K562 (cell line): ENCODE data around the gene PROK1. TPM values are rescaled to one million over a fixed set of nuclear protein-coding genes. Genes with fewer than 3 reads are reported as not detected.

Experiments used
- ATAC-seq: fragments of 200-7000 bp; cut with Tn5 transposase; 3 replicates; pipeline ENCODE4 v1.9.1; 2020; ENCODE audit warnings: moderate library complexity
- BruUV-seq: library from RNA; stranded (reverse); fragments of 400-500 nt; replicated peaks from 2 replicates; lab custom pipeline; 2021; lab: Mats Ljungman, UMichigan
- CTCF ChIA-PET: fragments of 300-600 bp; formaldehyde crosslinking; extraction: SDS; loops from one replicate; lab custom pipeline; 2021; ENCODE audit warnings: low intra/inter-chr PET ratio; lab: Yijun Ruan, JAX
- POLR2A ChIA-PET: fragments of 300-600, 350-650 bp; sonication (Branson Sonifier 250); formaldehyde crosslinking; extraction: SDS; loops from one replicate; lab custom pipeline; 2021; ENCODE audit warnings: antibody characterized with exemption, inconsistent platforms; lab: Yijun Ruan, JAX
- DNase-seq, 4 experiments: peaks; one replicate each; pipeline versions ENCODE4 v3.0.0 to v3.0.0-alpha.2; 2011 to 2018; ENCODE audit warnings: low spot score in 3 of 4, mixed read lengths in 3 of 4; ENCODE audit errors: extremely low read depth in 1 of 4
- FAIRE-seq: peaks from 2 replicates; lab custom pipeline; 2011; peaks lifted over from hg19 to GRCh38; lab: Jason Lieb, UNC
- H2AFZ ChIP-seq: 2 replicates; pipeline ENCODE4 v1.6.0; 2011; ENCODE audit warnings: low read depth, low read length, control low read depth, inconsistent platforms
- H3K27ac ChIP-seq: fragments of 200-600 bp; 3 replicates; pipeline ENCODE4 v1.8.0; 2011; ENCODE audit warnings: low read depth, mild to moderate bottlenecking, control low read depth, inconsistent platforms, low read length, moderate library complexity, mixed read lengths; ENCODE audit errors: extremely low read depth
- H3K27me3 ChIP-seq, 2 experiments: fragments of 300-600 bp in 1 of 2; 2 replicates in 1 of 2; 3 replicates in 1 of 2; pipeline versions ENCODE4 v1.6.0 to v1.8.0; 2011; ENCODE audit warnings: inconsistent platforms in 2 of 2, low read length in 2 of 2, mild to moderate bottlenecking in 1 of 2, mixed read lengths in 1 of 2, moderate library complexity in 1 of 2; ENCODE audit not compliant: control insufficient read depth in 2 of 2, insufficient read depth in 2 of 2
- H3K36me3 ChIP-seq: fragments of 300-600 bp; 3 replicates; pipeline ENCODE4 v1.8.0; 2011; ENCODE audit warnings: mild to moderate bottlenecking, low read length, inconsistent platforms; ENCODE audit not compliant: control insufficient read depth, insufficient read depth
- H3K4me1 ChIP-seq, 2 experiments: fragments of 200-600 bp in 1 of 2; replicated peaks in 1 of 2; 2 replicates in 1 of 2; 3 replicates in 1 of 2; pipeline versions ENCODE4 v1.5.1 to v1.8.0; 2011; ENCODE audit warnings: inconsistent platforms in 2 of 2, low read length in 2 of 2, mild to moderate bottlenecking in 1 of 2, mixed read lengths in 1 of 2, moderate library complexity in 1 of 2; ENCODE audit not compliant: control insufficient read depth in 2 of 2, insufficient read depth in 2 of 2
- H3K4me2 ChIP-seq: 2 replicates; pipeline ENCODE4 v1.6.1; 2011; ENCODE audit warnings: low read length, control low read depth, inconsistent platforms, mixed read lengths; ENCODE audit not compliant: insufficient read depth
- H3K4me3 ChIP-seq: fragments of 200-600 bp; sonication (generic), shearing (Covaris generic); 2 replicates; pipeline ENCODE4 v1.5.1; 2016; ENCODE audit warnings: control low read depth, inconsistent platforms
- H3K79me2 ChIP-seq: fragments of 200-600 bp; 3 replicates; pipeline ENCODE4 v1.8.0; 2011; ENCODE audit warnings: low read length, inconsistent platforms; ENCODE audit not compliant: control insufficient read depth, insufficient read depth
- H3K9ac ChIP-seq, 2 experiments: 2 replicates each; pipeline versions ENCODE4 v1.6.0 to v1.6.1; 2011; ENCODE audit warnings: low read depth in 2 of 2, low read length in 2 of 2, control low read depth in 1 of 2, inconsistent platforms in 1 of 2, mild to moderate bottlenecking in 1 of 2, mixed read lengths in 1 of 2; ENCODE audit not compliant: insufficient read depth in 1 of 2
- H3K9me1 ChIP-seq: one replicate; pipeline ENCODE4 v1.6.0; 2011; ENCODE audit warnings: inconsistent platforms, mild to moderate bottlenecking, low read length, moderate library complexity; ENCODE audit not compliant: control insufficient read depth, insufficient read depth
- H3K9me3 ChIP-seq: replicated peaks from 2 replicates; pipeline ENCODE4 v1.5.1; 2011; ENCODE audit warnings: low read depth, low read length, inconsistent platforms; ENCODE audit not compliant: control insufficient read depth, insufficient read depth
- H4K20me1 ChIP-seq: replicated peaks from 2 replicates; pipeline ENCODE4 v1.6.1; 2011; ENCODE audit warnings: low read length, inconsistent platforms, mixed read lengths; ENCODE audit not compliant: control insufficient read depth, insufficient read depth
- BHLHE40 ChIP-seq: IDR thresholded peaks from 2 replicates; pipeline ENCODE4 v1.6.1; 2011; ENCODE audit warnings: low read length, improper control_type of control experiment
- DDX20 ChIP-seq: fragments of 450-650 bp; IDR thresholded peaks from 2 replicates; pipeline ENCODE4 v1.6.1; 2016; ENCODE audit warnings: missing genetic modification characterization, low read depth, mild to moderate bottlenecking, missing compliant biosample characterization, moderate library complexity
- FOXK2 ChIP-seq, 2 experiments: fragments of 450-650 bp; IDR thresholded peaks in 1 of 2; conservative IDR thresholded peaks in 1 of 2; 2 replicates each; pipeline ENCODE4 v1.6.1; 2016; ENCODE audit warnings: low read depth in 2 of 2, mild to moderate bottlenecking in 1 of 2
- HEY1 ChIP-seq: fragments of 250-450 bp; sonication (Bioruptor Pico); IDR thresholded peaks from 2 replicates; pipeline ENCODE4 v1.5.0; 2020; ENCODE audit warnings: mild to moderate bottlenecking, moderate library complexity, borderline replicate concordance
- HNRNPLL ChIP-seq: fragments of 200-400 bp; formaldehyde crosslinking; IDR thresholded peaks from 2 replicates; pipeline ENCODE4 v1.6.1; 2017; ENCODE audit warnings: low read length, low read depth, mild to moderate bottlenecking; ENCODE audit not compliant: poor library complexity, severe bottlenecking
- MEIS2 ChIP-seq: fragments of 450-650 bp; IDR thresholded peaks from 2 replicates; pipeline ENCODE4 v1.6.1; 2014; ENCODE audit warnings: mild to moderate bottlenecking; ENCODE audit not compliant: partially characterized antibody
- MTF1 ChIP-seq: fragments of 250-450 bp; sonication (Bioruptor Pico); IDR thresholded peaks from 2 replicates; pipeline ENCODE4 v1.9.0; 2021; ENCODE audit warnings: moderate library complexity, mild to moderate bottlenecking, inconsistent platforms, borderline replicate concordance
- NFATC3 ChIP-seq: fragments of 450-650 bp; IDR thresholded peaks from 2 replicates; pipeline ENCODE4 v1.6.1; 2017; ENCODE audit warnings: mild to moderate bottlenecking
- NR1H2 ChIP-seq: sonication (generic); formaldehyde crosslinking; IDR thresholded peaks from 2 replicates; pipeline ENCODE4 v1.4.0; 2020; ENCODE audit warnings: mild to moderate bottlenecking, missing genetic modification reagents
- PPARD ChIP-seq: fragments of 250-450 bp; sonication (Bioruptor Pico); IDR thresholded peaks from 2 replicates; pipeline ENCODE4 v1.8.0; 2022; ENCODE audit warnings: inconsistent platforms, mild to moderate bottlenecking, moderate library complexity
- TBL1XR1 ChIP-seq, 2 experiments: IDR thresholded peaks; 2 replicates each; pipeline ENCODE4 v1.6.1; 2012; ENCODE audit warnings: improper control_type of control experiment in 2 of 2, low read length in 2 of 2, mild to moderate bottlenecking in 1 of 2
- TCF7 ChIP-seq: sonication (generic); IDR thresholded peaks from 2 replicates; pipeline ENCODE4 v1.6.1; 2016; ENCODE audit warnings: antibody characterized with exemption, borderline replicate concordance
- TCF7L2 ChIP-seq: fragments of 150-350 bp; IDR thresholded peaks from 2 replicates; pipeline ENCODE4 v1.6.1; 2016; ENCODE audit warnings: low read depth, mild to moderate bottlenecking, low read length, moderate library complexity
- ZBTB17 ChIP-seq: fragments of 450-650 bp; formaldehyde crosslinking; IDR thresholded peaks from 2 replicates; pipeline ENCODE4 v1.4.0; 2020; ENCODE audit warnings: mild to moderate bottlenecking
- WGBS: fragments of 100-300 bp; shearing (Covaris generic); methylation state at CpG from one replicate; pipeline ENCODE4 v1.1.6; 2016; ENCODE audit warnings: low coverage, mixed read lengths; ENCODE audit not compliant: insufficient coverage; ENCODE audit errors: missing lambda C conversion rate; 5-methylcytosine and 5-hydroxymethylcytosine counted together
- in situ Hi-C: fragments of 300-500 bp; cut with MboI; formaldehyde crosslinking; loops from 4 replicates; pipeline ENCODE4 v1.15.0; 2018; ENCODE audit warnings: inconsistent platforms, mixed read lengths
- intact Hi-C: fragments of 100-400 bp; cut with micrococcal nuclease; formaldehyde crosslinking; loops from 2 replicates; pipeline ENCODE4 v1.14.2; 2022
- polyA plus RNA-seq, 8 experiments: library from polyadenylated mRNA; depleted of rRNA in 4 of 8; stranded (reverse) in 5 of 8; unstranded in 3 of 8; fragments of >200 nt; fragmentation: Nextera tagmentation in 2 of 8; fragmentation: Illumina TruSeq in 1 of 8; extraction: Ambion mirVana in 2 of 8; extraction: Trizol in 1 of 8; gene quantifications; 2 replicates each; pipeline versions ENCODE4 v1.2.1 to v1.2.3, GENCODE V29; 2011 to 2014; ENCODE audit warnings: inconsistent platforms in 1 of 8, missing spikeins in 1 of 8
- total RNA-seq, 7 experiments: library from RNA; depleted of rRNA in 6 of 7; stranded (reverse); fragments of >200 nt in 6 of 7; fragmentation: Illumina TruSeq in 2 of 7; extraction: Trizol in 2 of 7; gene quantifications; 2 replicates each; pipeline versions ENCODE4 v1.2.1 to v1.2.3, GENCODE V29; 2011 to 2021; ENCODE audit warnings: low replicate concordance in 1 of 7
- TF ChIP-seq, protein P1 (sequence below): fragments of 450-650 bp; formaldehyde crosslinking; IDR thresholded peaks from 2 replicates; pipeline ENCODE4 v1.4.0; 2022; ENCODE audit warnings: missing genetic modification characterization

PROK1 gene
- total and polyA plus RNA-seq, 9 of the 15 experiments (the other 6 are each of a cell fraction or from before 2014, with no cell fraction given) = 0.15 TPM; not detected in 8

DNA sequence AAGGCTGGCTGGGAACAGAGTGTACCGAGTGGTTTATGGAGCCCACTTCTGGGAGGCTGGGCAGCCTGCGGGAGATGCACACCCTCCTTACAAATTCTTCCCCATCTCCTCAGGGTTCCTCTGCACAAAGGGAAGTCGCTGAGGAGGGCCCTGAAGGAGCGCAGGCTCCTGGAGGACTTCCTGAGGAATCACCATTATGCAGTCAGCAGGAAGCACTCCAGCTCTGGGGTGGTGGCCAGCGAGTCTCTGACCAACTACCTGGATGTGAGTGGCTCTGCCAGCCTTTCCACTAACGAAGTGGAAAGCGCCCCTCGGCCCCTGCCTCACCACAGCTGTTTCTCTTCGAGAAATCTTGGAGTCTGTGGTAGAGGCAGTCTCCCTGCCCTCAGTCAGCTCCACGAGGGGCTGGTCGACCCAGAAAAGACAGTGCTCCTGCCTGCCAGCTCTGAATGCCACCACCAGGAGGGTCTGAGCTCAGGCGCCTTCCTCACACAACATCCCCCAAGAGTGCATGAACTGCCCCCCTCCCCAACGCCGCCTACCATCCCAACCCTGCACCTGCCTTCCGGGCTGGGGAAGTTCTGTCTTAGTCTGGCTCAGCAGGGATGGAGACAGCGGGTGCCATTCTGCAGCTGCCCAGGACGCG, 31.8 kb downstream of the PROK1 start:
- H2AFZ ChIP-seq = no peak overlapping the region
- H3K4me3 ChIP-seq = no peak overlapping the region
- CTCF ChIA-PET = no interaction called here
- WGBS = under 1% methylated on average over 18 of the region's 18 CpGs
- H3K79me2 ChIP-seq = no peaks in the 10 kb centered on the region
- H3K36me3 ChIP-seq = no peaks in the 10 kb centered on the region
- DNase-seq (no peak), FAIRE-seq (no peak), ATAC-seq (no peak)
- H3K27ac ChIP-seq = no peak overlapping the region
- in situ Hi-C loops (no loop called here), intact Hi-C loops (no loop called here)
- peaks cover 26 to 82% of the 10 kb centered on the region in 2 experiments for H3K27me3 ChIP-seq
- H3K9ac ChIP-seq = 0 out of 4 replicates have a peak overlapping the region, but pooled peaks of 1 of the 2 experiments have one; percentile 2
- no peak for TF ChIP-seq TBL1XR1 (IDR thresholded peaks at IDR 0.05; ENCODE audit: low read length in 2 of 2)
- 0 out of 2 replicates have a peak, but pooled peaks cover 16% of the 10 kb centered on the region for H4K20me1 ChIP-seq
- no TSS peak for BruUV-seq
- peaks cover 0 to 7% of the 10 kb centered on the region in 2 experiments; a peak in 3 of 5 replicates for H3K4me1 ChIP-seq
- H3K4me2 ChIP-seq = no peak overlapping the region
- POLR2A ChIA-PET = interaction anchor here (0.6 to 0.7 kb wide), 3 partner anchors 102 to 252 kb away, joined by 3 to 4 read pairs (median 3); no protein-coding TSS in a partner anchor
- H3K9me1 ChIP-seq = no peaks in the 10 kb centered on the region
- no peaks in the 10 kb centered on the region for H3K9me3 ChIP-seq

DNA sequence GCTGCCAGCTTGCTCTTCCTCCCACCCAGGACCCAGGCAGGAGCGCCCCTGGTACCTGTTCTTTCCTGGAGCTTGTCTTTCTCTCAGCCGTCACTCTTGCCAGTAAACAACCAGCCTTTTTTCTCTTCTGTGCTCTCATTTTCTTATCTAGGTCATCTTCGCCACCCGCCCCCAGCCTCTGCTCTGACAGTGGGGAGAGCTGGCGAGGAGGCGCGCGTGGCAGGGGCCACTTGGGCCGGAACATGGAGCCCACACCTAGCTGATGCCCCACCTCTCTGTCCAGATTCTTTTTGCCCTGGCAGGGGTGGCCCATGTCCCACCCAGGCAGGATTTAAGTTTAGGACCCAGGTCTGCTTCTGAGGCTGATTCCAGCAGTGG, 32.3 kb downstream of the PROK1 start:
- H3K79me2 ChIP-seq = no peaks in the 10 kb centered on the region
- ChIA-PET CTCF (no interaction called here), POLR2A (no interaction called here)
- H4K20me1 ChIP-seq = 0 out of 2 replicates have a peak, but pooled peaks cover 18% of the 10 kb centered on the region
- in situ Hi-C loops (no loop called here), intact Hi-C loops (no loop called here)
- WGBS = 1% methylated on average over 9 of the region's 9 CpGs
- DNase-seq = no peak
- H3K9me3 ChIP-seq = no peaks in the 10 kb centered on the region
- no peak overlapping the region for H3K4me3 ChIP-seq
- H3K9ac ChIP-seq = no peak overlapping the region
- H3K27ac ChIP-seq = no peak overlapping the region
- no peak overlapping the region for H3K4me2 ChIP-seq
- ATAC-seq = no peak
- H2AFZ ChIP-seq = no peak overlapping the region
- no peaks in the 10 kb centered on the region for H3K9me1 ChIP-seq
- peaks cover 0 to 7% of the 10 kb centered on the region in 2 experiments; a peak in 3 of 5 replicates for H3K4me1 ChIP-seq
- H3K27me3 ChIP-seq = peaks cover 26 to 85% of the 10 kb centered on the region in 2 experiments
- no peak for FAIRE-seq
- no peaks in the 10 kb centered on the region for H3K36me3 ChIP-seq
- BruUV-seq = no TSS peak
- TF ChIP-seq MEIS2 (no peak), NR1H2 (CRISPR knock-in tag) (no peak), HNRNPLL (no peak), HEY1 (CRISPR knock-in tag) (no peak), PPARD (no peak), DDX20 (tag) (no peak), TCF7L2 (no peak), TCF7 (no peak), MTF1 (CRISPR knock-in tag) (no peak), NFATC3 (no peak), ZBTB17 (CRISPR knock-in tag) (no peak), BHLHE40 (no peak), FOXK2 (conservative IDR thresholded peaks at IDR 0.05 in 1 of 2, IDR thresholded peaks at IDR 0.05 in 1 of 2; ENCODE audit: low read depth in 2 of 2) (no peak)
- TF ChIP-seq, protein P1, sequence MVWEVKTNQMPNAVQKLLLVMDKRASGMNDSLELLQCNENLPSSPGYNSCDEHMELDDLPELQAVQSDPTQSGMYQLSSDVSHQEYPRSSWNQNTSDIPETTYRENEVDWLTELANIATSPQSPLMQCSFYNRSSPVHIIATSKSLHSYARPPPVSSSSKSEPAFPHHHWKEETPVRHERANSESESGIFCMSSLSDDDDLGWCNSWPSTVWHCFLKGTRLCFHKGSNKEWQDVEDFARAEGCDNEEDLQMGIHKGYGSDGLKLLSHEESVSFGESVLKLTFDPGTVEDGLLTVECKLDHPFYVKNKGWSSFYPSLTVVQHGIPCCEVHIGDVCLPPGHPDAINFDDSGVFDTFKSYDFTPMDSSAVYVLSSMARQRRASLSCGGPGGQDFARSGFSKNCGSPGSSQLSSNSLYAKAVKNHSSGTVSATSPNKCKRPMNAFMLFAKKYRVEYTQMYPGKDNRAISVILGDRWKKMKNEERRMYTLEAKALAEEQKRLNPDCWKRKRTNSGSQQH (CRISPR knock-in tag) = no peak
